NOMO-1 treated with DMSO at 0.1 percent for 48 hours (cell line): ENCODE data around the gene DENND5A.
A peak's percentile ranks its signal among the peaks of the same experiment; 100 is the strongest.
"Not testable (repeated sequence)": the region's sequence is repeated elsewhere in the genome, so short reads cannot be mapped to it uniquely, and the experiment has no call there.

ENCODE experiments used
- DNase-seq: peaks from one replicate; lab custom pipeline; 2025; ENCODE audit not compliant: unreplicated experiment; lab: John Stamatoyannopoulos, UW

DENND5A gene

GRCh38 chr11:9219115-9219514, 46.0 kb downstream of the DENND5A start:
- no peak for DNase-seq

- no peak for DNase-seq
Observed at GRCh38 chr11:9214765-9215164, 50.4 kb downstream of the DENND5A start.

GRCh38 chr11:9211322-9211721, 53.8 kb downstream of the DENND5A start:
- DNase-seq, result no peak

GRCh38 chr11:9210922-9211320, 54.2 kb downstream of the DENND5A start:
- peak; percentile 9 for DNase-seq

- no peak for DNase-seq
Observed at GRCh38 chr11:9210224-9210921, 54.8 kb downstream of the DENND5A start.

GRCh38 chr11:9209604-9210003, 55.5 kb downstream of the DENND5A start:
- not testable (repeated sequence) for DNase-seq

GRCh38 chr11:9208726-9209501, 56.2 kb downstream of the DENND5A start:
- no peak for DNase-seq

- no peak for DNase-seq
Observed at GRCh38 chr11:9207229-9207628, 57.9 kb downstream of the DENND5A start.

- no peak for DNase-seq
Observed at GRCh38 chr11:9206496-9206895, 58.7 kb downstream of the DENND5A start.

- DNase-seq, result no peak
Observed at GRCh38 chr11:9203691-9204311, 61.3 kb downstream of the DENND5A start.

GRCh38 chr11:9201372-9202162, 63.6 kb downstream of the DENND5A start:
- DNase-seq, result no peak

GRCh38 chr11:9200471-9200870, 64.7 kb downstream of the DENND5A start:
- no peak for DNase-seq

GRCh38 chr11:9193316-9193715, 71.8 kb downstream of the DENND5A start:
- no peak for DNase-seq

- no peak for DNase-seq
Observed at GRCh38 chr11:9192561-9192960, 72.6 kb downstream of the DENND5A start.

- DNase-seq, result not testable (repeated sequence)
Observed at GRCh38 chr11:9190326-9191016, 74.7 kb downstream of the DENND5A start.

- not testable (repeated sequence) for DNase-seq
Observed at GRCh38 chr11:9188860-9189259, 76.3 kb downstream of the DENND5A start.

- DNase-seq, result no peak
Observed at GRCh38 chr11:9187616-9188015, 77.5 kb downstream of the DENND5A start.

GRCh38 chr11:9184516-9184915, 80.6 kb downstream of the DENND5A start:
- DNase-seq, result no peak

GRCh38 chr11:9182180-9182871, 82.8 kb downstream of the DENND5A start:
- no peak for DNase-seq

GRCh38 chr11:9180784-9181183, 84.4 kb downstream of the DENND5A start:
- no peak for DNase-seq
